LNCaP clone FGC (cell line): ENCODE measurements around the gene BORCS5.

ENCODE experiments used
- DNase-seq: peaks from one replicate; pipeline ENCODE4 v3.0.0-alpha.2; 2011; ENCODE audit warnings: low read depth
- H3K4me3 ChIP-seq: 2 replicates; pipeline ENCODE4 v1.5.1; 2011; ENCODE audit warnings: mild to moderate bottlenecking, low read depth, low read length, control low read depth
- CTCF ChIP-seq: IDR thresholded peaks from 2 replicates; pipeline ENCODE4 v1.5.1; 2012; ENCODE audit warnings: mild to moderate bottlenecking; ENCODE audit not compliant: control insufficient read depth, insufficient read depth; ENCODE audit errors: extremely low read depth

The BORCS5 gene

GRCh38 chr12:12507121-12507520 is 150.2 kb downstream of the BORCS5 start:
- TF ChIP-seq CTCF = no peak
- DNase-seq = no peak
- H3K4me3 ChIP-seq = no peak overlapping the region

GRCh38 chr12:12508612-12509011 is 151.7 kb downstream of the BORCS5 start:
- no peak for DNase-seq
- TF ChIP-seq CTCF = no peak
- H3K4me3 ChIP-seq = no peak overlapping the region

- TF ChIP-seq CTCF = no peak
- no peak overlapping the region for H3K4me3 ChIP-seq
- DNase-seq = no peak
These were observed 153.3 kb downstream of the BORCS5 start for GRCh38 chr12:12510141-12510540.

GRCh38 chr12:12510551-12510950 is 153.7 kb downstream of the BORCS5 start:
- DNase-seq = no peak
- TF ChIP-seq CTCF = no peak
- H3K4me3 ChIP-seq = no peak overlapping the region

GRCh38 chr12:12511021-12511783 is 154.3 kb downstream of the BORCS5 start:
- no peak for TF ChIP-seq CTCF
- no peak for DNase-seq
- H3K4me3 ChIP-seq = no peak overlapping the region

- no peak for TF ChIP-seq CTCF
- H3K4me3 ChIP-seq = no peak overlapping the region
- no peak for DNase-seq
These were observed 155.2 kb downstream of the BORCS5 start for GRCh38 chr12:12511895-12512711.
